ENCODE measurements around the gene DNMT1. TPM values are rescaled to one million over a fixed set of nuclear protein-coding genes. Genes with fewer than 3 reads are reported as not detected.

The DNMT1 gene
- polyA plus RNA-seq, 1 donor from 2014 or later: 58.4 TPM

DNA sequence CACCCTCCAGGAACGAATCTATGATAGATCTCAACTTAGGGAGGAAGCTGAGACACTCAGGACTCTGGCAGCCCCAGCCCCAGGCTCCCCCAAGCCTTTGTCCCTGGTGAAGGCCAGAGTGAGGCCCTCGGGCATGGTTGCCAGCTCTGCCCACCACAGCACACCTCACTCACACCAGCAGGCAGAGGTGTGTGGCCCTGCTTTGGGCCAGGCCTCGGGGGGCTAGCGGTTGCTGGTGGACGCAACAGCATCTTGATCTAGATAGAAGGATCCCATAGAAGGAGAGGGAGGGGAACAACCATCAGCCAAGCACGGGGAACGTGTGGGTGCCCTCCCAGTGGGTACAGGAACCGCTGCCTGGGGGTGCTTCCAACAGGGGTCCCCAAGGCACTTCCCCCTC, 36.7 kb downstream of the DNMT1 start:
- Histone ChIP-seq H3K9me2 (ENCODE audit: insufficient read depth, low read length) (no peaks in the 10 kb centered on the region), H3F3A (ENCODE audit: insufficient read depth, low read length, poor library complexity, severe bottlenecking) (no peaks in the 10 kb centered on the region), H3K27ac (ENCODE audit: low read length) (no peak overlapping the region), H4K20me1 (ENCODE audit: insufficient read depth) (no peaks in the 10 kb centered on the region), H3K27me3 (ENCODE audit: insufficient read depth, low read depth, low read length) (no peaks in the 10 kb centered on the region), H3K36me3 (ENCODE audit: insufficient read depth, low read length) (no peaks in the 10 kb centered on the region), H3K9ac (ENCODE audit: low read length) (no peak overlapping the region), H2AFZ (ENCODE audit: low read depth, low read length) (no peak overlapping the region), H3K9me3 (ENCODE audit: low read length) (no peaks in the 10 kb centered on the region), H3K79me2 (replicated peaks; ENCODE audit: insufficient read depth, low read length) (no peaks in the 10 kb centered on the region), H3K4me3 (ENCODE audit: low read length) (no peak overlapping the region), H3K4me2 (ENCODE audit: low read length) (no peak overlapping the region)
- TF ChIP-seq RAD21 (conservative IDR thresholded peaks at IDR 0.05) (no peak), EP300 (conservative IDR thresholded peaks at IDR 0.05; ENCODE audit: poor library complexity, severe bottlenecking) (no peak), MXI1 (conservative IDR thresholded peaks at IDR 0.05; ENCODE audit: poor library complexity, severe bottlenecking) (no peak), SMC3 (conservative IDR thresholded peaks at IDR 0.05; ENCODE audit: poor library complexity) (no peak), EZH2 (IDR thresholded peaks at IDR 0.05; ENCODE audit: borderline replicate concordance, insufficient read depth, low read length, poor library complexity, severe bottlenecking) (no peak), POLR2AphosphoS5 (IDR thresholded peaks at IDR 0.05) (no peak), TAF1 (IDR thresholded peaks at IDR 0.05; ENCODE audit: low read depth) (no peak)
- TF ChIP-seq, protein P1, sequence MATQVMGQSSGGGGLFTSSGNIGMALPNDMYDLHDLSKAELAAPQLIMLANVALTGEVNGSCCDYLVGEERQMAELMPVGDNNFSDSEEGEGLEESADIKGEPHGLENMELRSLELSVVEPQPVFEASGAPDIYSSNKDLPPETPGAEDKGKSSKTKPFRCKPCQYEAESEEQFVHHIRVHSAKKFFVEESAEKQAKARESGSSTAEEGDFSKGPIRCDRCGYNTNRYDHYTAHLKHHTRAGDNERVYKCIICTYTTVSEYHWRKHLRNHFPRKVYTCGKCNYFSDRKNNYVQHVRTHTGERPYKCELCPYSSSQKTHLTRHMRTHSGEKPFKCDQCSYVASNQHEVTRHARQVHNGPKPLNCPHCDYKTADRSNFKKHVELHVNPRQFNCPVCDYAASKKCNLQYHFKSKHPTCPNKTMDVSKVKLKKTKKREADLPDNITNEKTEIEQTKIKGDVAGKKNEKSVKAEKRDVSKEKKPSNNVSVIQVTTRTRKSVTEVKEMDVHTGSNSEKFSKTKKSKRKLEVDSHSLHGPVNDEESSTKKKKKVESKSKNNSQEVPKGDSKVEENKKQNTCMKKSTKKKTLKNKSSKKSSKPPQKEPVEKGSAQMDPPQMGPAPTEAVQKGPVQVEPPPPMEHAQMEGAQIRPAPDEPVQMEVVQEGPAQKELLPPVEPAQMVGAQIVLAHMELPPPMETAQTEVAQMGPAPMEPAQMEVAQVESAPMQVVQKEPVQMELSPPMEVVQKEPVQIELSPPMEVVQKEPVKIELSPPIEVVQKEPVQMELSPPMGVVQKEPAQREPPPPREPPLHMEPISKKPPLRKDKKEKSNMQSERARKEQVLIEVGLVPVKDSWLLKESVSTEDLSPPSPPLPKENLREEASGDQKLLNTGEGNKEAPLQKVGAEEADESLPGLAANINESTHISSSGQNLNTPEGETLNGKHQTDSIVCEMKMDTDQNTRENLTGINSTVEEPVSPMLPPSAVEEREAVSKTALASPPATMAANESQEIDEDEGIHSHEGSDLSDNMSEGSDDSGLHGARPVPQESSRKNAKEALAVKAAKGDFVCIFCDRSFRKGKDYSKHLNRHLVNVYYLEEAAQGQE (IDR thresholded peaks at IDR 0.05; ENCODE audit: borderline replicate concordance): no peak
- TF ChIP-seq, protein P2, sequence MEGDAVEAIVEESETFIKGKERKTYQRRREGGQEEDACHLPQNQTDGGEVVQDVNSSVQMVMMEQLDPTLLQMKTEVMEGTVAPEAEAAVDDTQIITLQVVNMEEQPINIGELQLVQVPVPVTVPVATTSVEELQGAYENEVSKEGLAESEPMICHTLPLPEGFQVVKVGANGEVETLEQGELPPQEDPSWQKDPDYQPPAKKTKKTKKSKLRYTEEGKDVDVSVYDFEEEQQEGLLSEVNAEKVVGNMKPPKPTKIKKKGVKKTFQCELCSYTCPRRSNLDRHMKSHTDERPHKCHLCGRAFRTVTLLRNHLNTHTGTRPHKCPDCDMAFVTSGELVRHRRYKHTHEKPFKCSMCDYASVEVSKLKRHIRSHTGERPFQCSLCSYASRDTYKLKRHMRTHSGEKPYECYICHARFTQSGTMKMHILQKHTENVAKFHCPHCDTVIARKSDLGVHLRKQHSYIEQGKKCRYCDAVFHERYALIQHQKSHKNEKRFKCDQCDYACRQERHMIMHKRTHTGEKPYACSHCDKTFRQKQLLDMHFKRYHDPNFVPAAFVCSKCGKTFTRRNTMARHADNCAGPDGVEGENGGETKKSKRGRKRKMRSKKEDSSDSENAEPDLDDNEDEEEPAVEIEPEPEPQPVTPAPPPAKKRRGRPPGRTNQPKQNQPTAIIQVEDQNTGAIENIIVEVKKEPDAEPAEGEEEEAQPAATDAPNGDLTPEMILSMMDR (IDR thresholded peaks at IDR 0.05; ENCODE audit: poor library complexity, severe bottlenecking): no peak

DNA sequence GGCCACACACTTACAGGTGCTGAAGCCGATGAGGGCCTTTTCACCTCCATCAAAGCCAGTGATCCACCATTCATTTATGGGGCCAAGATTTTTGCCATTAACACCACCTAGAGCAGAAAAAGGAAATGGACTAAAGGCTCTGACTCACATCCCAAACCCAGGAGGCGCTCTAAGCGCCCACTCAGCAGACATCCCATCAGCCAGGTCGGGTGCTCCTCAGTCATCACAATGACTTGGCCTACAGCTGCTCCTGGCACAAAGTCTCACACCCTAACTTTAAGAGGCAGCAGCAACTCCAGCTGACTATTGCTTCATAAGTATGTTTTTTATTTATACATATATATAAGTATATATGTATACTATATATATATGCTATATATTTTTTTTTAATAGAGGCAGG, 38.9 kb downstream of the DNMT1 start:
- Histone ChIP-seq H3F3A (ENCODE audit: insufficient read depth, low read length, poor library complexity, severe bottlenecking) (no peaks in the 10 kb centered on the region), H3K9me2 (ENCODE audit: insufficient read depth, low read length) (no peaks in the 10 kb centered on the region), H3K27me3 (ENCODE audit: insufficient read depth, low read depth, low read length) (no peaks in the 10 kb centered on the region), H4K20me1 (ENCODE audit: insufficient read depth) (no peaks in the 10 kb centered on the region), H3K79me2 (replicated peaks; ENCODE audit: insufficient read depth, low read length) (no peaks in the 10 kb centered on the region), H3K4me3 (ENCODE audit: low read length) (no peak overlapping the region), H3K27ac (ENCODE audit: low read length) (no peak overlapping the region), H3K4me2 (ENCODE audit: low read length) (no peak overlapping the region), H2AFZ (ENCODE audit: low read depth, low read length) (no peak overlapping the region), H3K9ac (ENCODE audit: low read length) (no peak overlapping the region), H3K9me3 (ENCODE audit: low read length) (no peaks in the 10 kb centered on the region), H3K36me3 (ENCODE audit: insufficient read depth, low read length) (no peaks in the 10 kb centered on the region)
- TF ChIP-seq, protein P2 (IDR thresholded peaks at IDR 0.05; ENCODE audit: poor library complexity, severe bottlenecking): no peak
- no peak for TF ChIP-seq TAF1 (IDR thresholded peaks at IDR 0.05; ENCODE audit: low read depth)
- TF ChIP-seq RAD21 (conservative IDR thresholded peaks at IDR 0.05): no peak
- TF ChIP-seq EZH2 (IDR thresholded peaks at IDR 0.05; ENCODE audit: borderline replicate concordance, insufficient read depth, low read length, poor library complexity, severe bottlenecking): no peak
- TF ChIP-seq SMC3 (conservative IDR thresholded peaks at IDR 0.05; ENCODE audit: poor library complexity): no peak
- TF ChIP-seq MXI1 (conservative IDR thresholded peaks at IDR 0.05; ENCODE audit: poor library complexity, severe bottlenecking): no peak
- TF ChIP-seq, protein P1 (IDR thresholded peaks at IDR 0.05; ENCODE audit: borderline replicate concordance): no peak
